BJ (cell line): Measurements from ENCODE around the gene PCK2. TPM values are rescaled to one million over a fixed set of nuclear protein-coding genes. Genes with fewer than 3 reads are reported as not detected.

Experiments
- CTCF ChIA-PET: fragments of 350-600 bp; formaldehyde crosslinking; extraction: SDS; loops from one replicate; lab custom pipeline; 2021; ENCODE audit warnings: antibody characterized with exemption, inconsistent platforms; lab: Yijun Ruan, JAX
- POLR2A ChIA-PET: fragments of 300-600 bp; sonication (Branson Sonifier 250); formaldehyde crosslinking; extraction: SDS; loops from one replicate; lab custom pipeline; 2021; ENCODE audit warnings: antibody characterized with exemption; lab: Charles Lee
- DNase-seq: peaks from one replicate; pipeline ENCODE4 v3.0.0-alpha.2; 2011; ENCODE audit warnings: low read depth
- H3K27me3 ChIP-seq: 2 replicates; pipeline ENCODE4 v1.6.0; 2011; ENCODE audit warnings: low read length; ENCODE audit not compliant: control insufficient read depth, insufficient read depth
- H3K36me3 ChIP-seq: 2 replicates; pipeline ENCODE4 v1.5.1; 2011; ENCODE audit warnings: low read length; ENCODE audit not compliant: control insufficient read depth, insufficient read depth
- H3K4me3 ChIP-seq: 2 replicates; pipeline ENCODE4 v1.5.1; 2011; ENCODE audit warnings: low read depth, mild to moderate bottlenecking, control low read depth, low read length
- CTCF ChIP-seq: IDR thresholded peaks from 2 replicates; pipeline ENCODE4 v1.5.1; 2011; ENCODE audit warnings: low read depth, mild to moderate bottlenecking, control low read depth, inconsistent platforms, low read length, moderate library complexity; ENCODE audit not compliant: insufficient read depth
- polyA plus RNA-seq: library from polyadenylated mRNA; depleted of rRNA; stranded (reverse); fragments of >200 nt; gene quantifications from 2 replicates; pipeline ENCODE4 v1.2.3, GENCODE V29; 2011

Gene PCK2
- polyA plus RNA-seq, 1 experiment: 227 TPM

DNA sequence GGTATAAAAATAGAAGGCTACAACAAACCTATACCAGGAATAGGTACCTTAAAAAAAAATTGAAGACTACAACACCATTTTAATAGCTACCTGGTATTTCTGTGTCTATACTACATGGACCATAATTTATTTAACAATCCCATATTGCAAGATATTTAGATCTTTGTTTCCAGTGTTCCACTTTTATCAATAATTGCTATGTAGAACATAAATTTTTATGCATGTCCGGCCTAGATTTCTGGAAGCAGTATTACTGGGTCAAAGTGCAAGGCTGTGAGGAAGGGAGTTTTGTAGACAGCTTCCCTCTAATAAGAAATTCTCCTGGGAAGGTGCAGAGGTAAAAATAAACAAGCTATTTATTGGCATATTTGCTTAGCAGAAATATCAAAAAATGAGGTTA, 16.4 kb downstream of the PCK2 start:
- POLR2A ChIA-PET: no interaction called here

DNA sequence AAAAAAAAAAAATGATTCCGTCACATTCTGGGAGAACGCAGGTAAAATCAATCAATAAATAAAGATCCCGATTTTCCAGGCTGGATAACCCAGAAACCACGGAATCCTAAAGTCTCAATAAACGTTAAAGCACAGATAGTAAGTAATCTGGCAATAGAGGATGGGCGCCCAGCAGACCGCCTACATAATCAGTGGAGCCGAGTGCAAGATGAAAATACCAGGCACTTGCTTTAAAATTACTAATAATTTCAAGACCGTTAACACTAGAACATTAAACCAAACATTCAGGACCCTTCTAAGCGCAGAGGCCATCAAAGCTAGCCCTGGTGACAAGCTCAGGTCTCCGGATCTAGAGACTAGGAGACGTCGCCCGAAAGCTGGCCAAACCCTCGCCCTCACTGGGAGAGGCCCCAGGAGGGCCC, 19.3 kb downstream of the PCK2 start:
- Histone ChIP-seq H3K36me3 (peaks cover 2% of the 10 kb centered on the region; the same call in 1 of the 2 replicates), H3K4me3 (peak overlapping the region; percentile 59), H3K27me3 (no peaks in the 10 kb centered on the region)
- no peak for DNase-seq
- CTCF ChIA-PET: interaction anchor here (2.3 to 2.6 kb wide), 3 partner anchors 47 to 184 kb away, joined by 7 to 15 read pairs (median 11); partner anchors contain the start of gene IRF9
- no peak for TF ChIP-seq CTCF
- POLR2A ChIA-PET: interaction anchor here (0.5 to 1.1 kb wide), 2 partner anchors 18 to 1131 kb away, joined by 3 to 4 read pairs; partner anchors contain the start of gene AJUBA

More for the DNA sequence above, 16.4 kb downstream of the PCK2 start:
- no peaks in the 10 kb centered on the region for H3K36me3 ChIP-seq
- H3K27me3 ChIP-seq: no peaks in the 10 kb centered on the region
- DNase-seq: no peak
- no peak for TF ChIP-seq CTCF
- H3K4me3 ChIP-seq: no peak overlapping the region
- CTCF ChIA-PET: interaction anchor here (0.6 to 8.8 kb wide), 12 partner anchors 15 to 924 kb away, joined by 3 to 136 read pairs (median 4); partner anchors contain the start of genes CARMIL3, PCK2 and PSME1

- CTCF ChIA-PET: interaction anchor here (1.0 to 2.6 kb wide), 6 partner anchors 20 to 317 kb away, joined by 3 to 15 read pairs (median 6); partner anchors contain the start of genes IRF9 and PCK2
- H3K4me3 ChIP-seq: peak overlapping the region; percentile 59
- peaks cover 7% of the 10 kb centered on the region; the same call in 1 of the 2 replicates for H3K36me3 ChIP-seq
- no peaks in the 10 kb centered on the region for H3K27me3 ChIP-seq
- peak; percentile 54 for DNase-seq
- POLR2A ChIA-PET: interaction anchor here (0.5 to 1.2 kb wide), 7 partner anchors 8 to 1131 kb away, joined by 3 to 6 read pairs (median 4); partner anchors contain the start of genes AJUBA, PCK2, PSME2 and RNF31
- TF ChIP-seq CTCF: no peak
These were observed 19.9 kb downstream of the PCK2 start for GRCh38 chr14:24113801-24114531.

DNA sequence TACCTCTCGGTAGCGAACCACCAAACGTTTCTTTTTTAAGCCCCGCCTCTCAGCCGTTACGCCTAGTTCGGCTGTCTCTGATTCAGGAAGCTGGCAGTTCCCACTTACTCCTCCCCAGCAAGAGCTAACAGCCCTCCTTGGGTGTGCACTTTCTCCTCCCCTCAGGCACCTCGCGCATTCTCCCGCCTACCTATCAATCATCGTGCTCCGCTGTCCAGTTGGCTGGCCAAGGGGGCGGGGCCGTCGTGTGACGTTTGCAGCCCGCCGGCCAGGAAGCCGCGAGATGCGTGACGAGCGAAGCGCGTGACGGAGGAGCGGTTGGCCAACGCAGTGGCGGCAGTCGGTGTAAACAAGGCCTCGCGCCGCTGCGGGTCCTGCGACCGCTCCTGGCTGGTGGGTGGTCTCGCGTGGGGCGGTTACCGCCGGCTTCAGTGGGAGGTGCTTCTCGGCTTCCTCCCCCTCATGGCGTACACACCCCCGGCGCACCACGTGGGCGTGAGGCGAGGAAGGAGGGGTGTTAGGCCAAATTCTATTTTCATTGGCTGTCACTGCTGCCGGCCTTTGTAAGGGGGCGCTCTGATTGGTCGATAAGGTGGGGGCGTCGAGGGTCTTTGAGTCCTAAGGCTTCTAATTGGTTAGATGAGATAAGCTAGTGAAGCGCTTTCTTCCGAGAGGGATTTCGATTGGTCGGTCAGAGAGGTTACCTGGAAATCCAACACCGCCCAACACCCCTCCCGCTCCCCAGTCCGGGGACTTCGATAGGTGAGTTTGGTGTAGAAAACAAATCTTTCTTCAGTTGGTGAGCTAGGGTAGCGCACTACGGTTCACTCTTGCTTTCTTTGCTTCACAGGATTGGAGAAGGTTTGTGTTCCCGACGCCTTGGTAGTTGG, 20.7 kb downstream of the PCK2 start, which contains the start of the genes DCAF11 and NRL:
DCAF11 (plus strand) TSS at position 246 of the 890 bp plus-strand sequence. CDS start 818 bp downstream, outside the sequence.
NRL (minus strand) TSS at position 418 of the 890 bp plus-strand sequence. CDS start 32,101 bp downstream, outside the sequence.
- CTCF ChIA-PET: interaction anchor here (1.0 to 2.6 kb wide), 7 partner anchors 21 to 317 kb away, joined by 3 to 15 read pairs (median 4); partner anchors contain the start of genes IRF9 and PCK2
- TF ChIP-seq CTCF: no peak
- Histone ChIP-seq H3K36me3 (peaks cover 11% of the 10 kb centered on the region), H3K4me3 (peak within 1 kb of the TSS; percentile 70), H3K27me3 (no peaks in the 10 kb centered on the region)
- peak; percentile 99 for DNase-seq
- POLR2A ChIA-PET: interaction anchor here (0.6 to 1.2 kb wide), 6 partner anchors 9 to 317 kb away, joined by 3 to 6 read pairs (median 4); partner anchors contain the start of genes PCK2, PSME1, PSME2 and RNF31
